ENCODE results near the gene KIF26B. TPM values are rescaled to one million over a fixed set of nuclear protein-coding genes. Genes with fewer than 3 reads are reported as not detected.
"Not testable (repeated sequence)": the region's sequence is repeated elsewhere in the genome, so short reads cannot be mapped to it uniquely, and the experiment has no call there.

KIF26B gene
- total and polyA plus RNA-seq, 4 donors, result 10.9 to 37.1 (median 19.2) TPM

DNA sequence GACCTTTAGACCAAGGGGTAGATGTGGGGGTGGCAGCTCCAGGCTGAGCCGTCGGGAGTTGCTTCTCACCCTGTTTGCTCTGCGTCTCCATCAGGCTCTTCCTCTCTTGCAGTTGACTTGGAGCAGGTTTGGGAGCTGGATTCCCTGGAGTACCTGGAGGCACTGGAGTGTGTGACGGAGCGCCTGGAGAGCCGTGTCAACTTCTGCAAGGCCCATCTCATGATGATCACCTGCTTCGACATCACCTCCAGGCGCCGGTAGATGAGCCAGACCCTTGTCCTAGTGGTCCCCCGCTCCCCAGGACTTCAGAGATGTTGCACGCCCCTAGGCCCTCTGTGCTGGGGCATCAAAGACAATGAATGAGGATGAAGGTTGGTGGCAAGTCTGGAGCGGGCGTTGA lies 547.6 kb downstream of the KIF26B start:
- H3K4me3 ChIP-seq (ENCODE audit: low read depth, low read length), result no peak overlapping the region
- H3K36me3 ChIP-seq (ENCODE audit: control insufficient read depth, insufficient read depth, low read length), result peaks cover 22% of the 10 kb centered on the region
- no peaks in the 10 kb centered on the region for H3K9me3 ChIP-seq (ENCODE audit: control insufficient read depth, insufficient read depth, low read length)
- no peaks in the 10 kb centered on the region for H3K27me3 ChIP-seq (ENCODE audit: control insufficient read depth, insufficient read depth, low read length)
- H3K27ac ChIP-seq (ENCODE audit: low read depth, low read length), result no peak overlapping the region
- 95% methylated on average over 13 of the region's 13 CpGs for WGBS (ENCODE audit: insufficient coverage)
- DNase-seq (ENCODE audit: low read depth in 4 of 6, low spot score in 6 of 6), result no peak
- H3K4me1 ChIP-seq (ENCODE audit: control insufficient read depth, insufficient read depth, low read length), result no peaks in the 10 kb centered on the region

DNA sequence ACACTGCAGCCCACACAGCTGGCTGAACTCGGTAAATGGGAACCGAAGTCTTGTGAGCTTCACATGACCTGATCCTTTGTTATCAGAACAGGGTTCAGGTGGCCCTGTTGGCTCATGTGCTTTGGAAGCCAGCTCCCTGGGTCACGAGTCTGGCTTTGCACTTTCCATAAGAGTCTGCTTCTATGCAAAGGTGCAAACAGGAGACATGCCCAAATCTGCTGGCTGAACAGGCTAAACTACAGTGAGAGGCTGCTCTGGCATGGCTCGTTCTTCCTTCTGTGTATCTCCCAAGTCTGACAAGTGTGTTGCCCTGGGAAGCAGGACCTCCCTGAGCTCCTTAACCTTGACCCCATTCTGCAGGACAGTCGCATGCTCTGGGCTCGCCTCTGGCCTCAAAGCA lies 549.6 kb downstream of the KIF26B start:
- no peak overlapping the region for H3K27ac ChIP-seq (ENCODE audit: low read depth, low read length)
- H3K27me3 ChIP-seq (ENCODE audit: control insufficient read depth, insufficient read depth, low read length), result no peaks in the 10 kb centered on the region
- 87% methylated on average over 6 of the region's 6 CpGs for WGBS (ENCODE audit: insufficient coverage)

DNA sequence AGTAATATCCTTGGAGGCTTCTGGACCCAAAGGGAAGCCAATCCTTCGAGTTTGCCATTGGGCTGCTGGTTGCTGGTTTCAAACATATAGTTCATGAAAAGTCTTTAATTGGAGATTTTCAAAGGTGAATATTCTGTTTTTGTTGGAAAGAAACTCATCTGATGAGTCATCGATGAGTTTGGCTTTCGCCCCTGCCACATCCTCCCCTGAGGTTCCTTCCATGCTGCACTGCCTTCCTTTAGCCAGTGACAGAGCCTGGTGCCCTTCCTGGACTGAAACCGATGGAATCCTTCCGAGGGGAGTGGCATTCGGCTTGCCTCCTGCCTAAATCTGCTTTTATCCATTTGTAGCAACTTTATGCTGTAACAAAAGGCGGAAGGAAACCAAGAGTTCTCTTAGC lies 550.0 kb downstream of the KIF26B start:
- H3K4me3 ChIP-seq (ENCODE audit: low read depth, low read length), result no peak overlapping the region
- H3K9me3 ChIP-seq (ENCODE audit: control insufficient read depth, insufficient read depth, low read length), result no peaks in the 10 kb centered on the region
- no peaks in the 10 kb centered on the region for H3K27me3 ChIP-seq (ENCODE audit: control insufficient read depth, insufficient read depth, low read length)
- no peak overlapping the region for H3K27ac ChIP-seq (ENCODE audit: low read depth, low read length)
- H3K4me1 ChIP-seq (ENCODE audit: control insufficient read depth, insufficient read depth, low read length), result no peaks in the 10 kb centered on the region
- peaks cover 12% of the 10 kb centered on the region for H3K36me3 ChIP-seq (ENCODE audit: control insufficient read depth, insufficient read depth, low read length)
- DNase-seq (ENCODE audit: low read depth in 4 of 6, low spot score in 6 of 6), result no peak
- 94% methylated on average over 6 of the region's 7 CpGs for WGBS (ENCODE audit: insufficient coverage)

More for the DNA sequence above, 549.6 kb downstream of the KIF26B start:
- no peaks in the 10 kb centered on the region for H3K4me1 ChIP-seq (ENCODE audit: control insufficient read depth, insufficient read depth, low read length)
- DNase-seq (ENCODE audit: low read depth in 4 of 6, low spot score in 6 of 6), result no peak
- H3K4me3 ChIP-seq (ENCODE audit: low read depth, low read length), result no peak overlapping the region
- peaks cover 15% of the 10 kb centered on the region for H3K36me3 ChIP-seq (ENCODE audit: control insufficient read depth, insufficient read depth, low read length)
- H3K9me3 ChIP-seq (ENCODE audit: control insufficient read depth, insufficient read depth, low read length), result no peaks in the 10 kb centered on the region

DNA sequence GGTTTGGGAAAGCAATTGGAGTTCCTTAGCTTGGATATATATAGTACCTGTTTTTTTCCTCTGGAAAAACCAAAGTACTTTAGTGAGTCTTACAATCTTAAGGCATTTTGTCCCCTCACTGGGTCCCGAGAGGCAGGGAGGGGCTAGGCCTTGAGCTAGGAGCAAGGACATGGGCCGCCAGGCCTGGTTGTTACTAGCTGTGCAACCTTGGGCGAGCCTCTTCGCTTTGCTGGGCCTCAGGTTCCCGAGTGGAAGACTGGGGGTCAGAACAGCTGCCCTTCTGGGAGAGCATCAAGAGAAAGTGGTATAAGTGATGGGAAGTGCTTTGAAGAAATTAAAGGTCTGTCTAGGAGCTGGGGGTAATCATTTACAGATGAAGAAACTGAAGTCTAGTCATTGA lies 553.2 kb downstream of the KIF26B start:
- Histone ChIP-seq H3K27ac (ENCODE audit: low read depth, low read length) (no peak overlapping the region), H3K4me1 (ENCODE audit: control insufficient read depth, insufficient read depth, low read length) (peaks cover 9% of the 10 kb centered on the region), H3K4me3 (ENCODE audit: low read depth, low read length) (no peak overlapping the region), H3K9me3 (ENCODE audit: control insufficient read depth, insufficient read depth, low read length) (no peaks in the 10 kb centered on the region), H3K36me3 (ENCODE audit: control insufficient read depth, insufficient read depth, low read length) (peaks cover 6% of the 10 kb centered on the region), H3K27me3 (ENCODE audit: control insufficient read depth, insufficient read depth, low read length) (no peaks in the 10 kb centered on the region)
- 94% methylated on average over 5 of the region's 5 CpGs for WGBS (ENCODE audit: insufficient coverage)
- no peak for DNase-seq (ENCODE audit: low read depth in 4 of 6, low spot score in 6 of 6)

DNA sequence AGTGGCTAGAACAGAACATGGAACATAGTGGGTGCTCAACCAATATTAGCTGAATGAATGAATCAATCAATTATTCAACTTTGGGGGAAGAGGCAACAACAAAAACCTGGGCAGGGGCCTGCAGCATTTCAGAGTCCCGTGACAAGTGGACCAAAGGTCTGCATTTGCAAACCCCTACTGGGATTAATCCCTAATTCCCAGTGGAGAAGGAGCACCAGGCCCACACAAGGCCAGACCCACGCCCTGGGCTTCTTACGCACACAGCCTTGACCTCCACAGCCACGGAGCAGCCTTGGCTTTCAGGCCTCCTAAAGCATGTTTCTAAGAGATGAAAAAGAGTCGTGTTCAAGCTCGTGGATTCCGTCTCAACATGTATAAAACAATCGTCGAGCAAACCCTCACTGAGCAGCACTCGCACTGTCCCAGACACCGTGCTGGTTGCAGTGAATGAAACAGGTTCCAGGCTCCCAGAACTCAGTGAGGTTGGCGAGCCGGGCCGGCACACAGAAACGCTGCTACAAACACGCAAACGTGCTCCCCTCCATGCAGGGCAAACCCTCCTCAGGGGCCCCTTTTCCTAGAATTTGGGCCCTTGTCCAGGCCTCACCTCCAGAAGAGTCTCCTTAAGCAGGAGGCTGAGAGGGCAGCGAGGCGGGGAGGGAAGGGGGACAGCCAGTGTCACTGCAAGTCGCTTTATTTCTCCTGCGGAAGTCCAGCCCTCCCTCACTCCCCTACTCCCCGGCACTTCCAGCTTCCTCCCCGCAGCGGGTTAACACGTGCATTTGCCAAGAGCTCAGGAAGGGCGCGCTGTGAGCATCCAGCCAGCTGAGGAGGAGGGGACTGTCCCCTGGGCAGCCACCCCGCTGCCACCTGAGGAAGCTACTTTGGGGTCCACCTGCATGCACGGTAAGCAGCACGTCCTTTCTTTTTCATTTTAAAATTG lies 556.4 kb downstream of the KIF26B start:
- H3K9me3 ChIP-seq (ENCODE audit: control insufficient read depth, insufficient read depth, low read length), result no peaks in the 10 kb centered on the region
- DNase-seq (ENCODE audit: low read depth in 4 of 6, low spot score in 6 of 6), result peak in 1 of 6 donors; percentile 41
- 59% methylated on average over 23 of the region's 30 CpGs for WGBS (ENCODE audit: insufficient coverage)
- peaks cover 3% of the 10 kb centered on the region for H3K36me3 ChIP-seq (ENCODE audit: control insufficient read depth, insufficient read depth, low read length)
- H3K4me1 ChIP-seq (ENCODE audit: control insufficient read depth, insufficient read depth, low read length), result peaks cover 9% of the 10 kb centered on the region
- H3K27ac ChIP-seq (ENCODE audit: low read depth, low read length), result no peak overlapping the region
- no peaks in the 10 kb centered on the region for H3K27me3 ChIP-seq (ENCODE audit: control insufficient read depth, insufficient read depth, low read length)
- H3K4me3 ChIP-seq (ENCODE audit: low read depth, low read length), result no peak overlapping the region

DNA sequence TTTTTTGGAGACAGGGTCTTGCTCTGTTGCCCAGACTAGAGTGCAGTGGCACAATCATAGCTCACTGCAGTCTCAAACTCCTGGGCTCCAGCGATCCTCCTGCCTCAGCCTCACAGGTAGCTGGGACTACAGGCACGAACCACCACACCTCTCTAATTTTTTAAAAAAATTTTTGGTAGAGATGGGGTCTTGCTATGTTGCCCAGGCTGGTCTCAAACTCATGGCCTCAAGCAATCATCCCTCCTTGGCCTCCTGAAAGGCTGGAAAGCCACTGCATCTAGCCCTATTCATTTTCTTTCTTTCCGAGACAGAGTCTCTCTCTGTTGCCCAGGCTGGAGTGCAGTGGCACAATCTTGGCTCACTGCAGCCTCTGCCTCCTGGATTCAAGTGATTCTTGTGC lies 559.2 kb downstream of the KIF26B start:
- H3K4me3 ChIP-seq (ENCODE audit: low read depth, low read length); H3K9me3 ChIP-seq (ENCODE audit: control insufficient read depth, insufficient read depth, low read length); H3K27me3 ChIP-seq (ENCODE audit: control insufficient read depth, insufficient read depth, low read length); H3K4me1 ChIP-seq (ENCODE audit: control insufficient read depth, insufficient read depth, low read length); DNase-seq (ENCODE audit: low read depth in 4 of 6, low spot score in 6 of 6); H3K36me3 ChIP-seq (ENCODE audit: control insufficient read depth, insufficient read depth, low read length); H3K27ac ChIP-seq (ENCODE audit: low read depth, low read length): not testable (repeated sequence)
- WGBS (ENCODE audit: insufficient coverage), result 90% methylated on average over 1 of the region's 3 CpGs

DNA sequence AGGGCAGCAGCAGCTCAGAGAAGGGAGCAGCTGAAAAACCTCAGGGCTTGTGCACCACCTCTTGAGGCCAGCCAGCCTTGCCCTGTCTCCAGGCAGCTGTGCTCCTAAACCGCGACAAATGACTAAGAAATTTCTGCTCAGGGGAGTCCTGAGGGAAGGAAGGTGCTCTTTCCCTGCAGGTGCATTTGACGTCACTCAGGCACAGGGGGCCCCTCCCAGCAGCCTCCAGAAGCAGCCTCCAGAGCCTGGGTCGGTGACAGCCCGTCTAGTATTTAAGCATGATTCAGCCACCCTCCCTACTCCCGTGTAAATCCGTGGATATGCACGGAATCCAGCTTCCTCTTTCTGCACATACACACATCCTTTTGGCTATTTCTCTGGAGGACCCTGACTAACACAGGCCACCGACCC lies 560.5 kb downstream of the KIF26B start:
- no peaks in the 10 kb centered on the region for H3K9me3 ChIP-seq (ENCODE audit: control insufficient read depth, insufficient read depth, low read length)
- DNase-seq (ENCODE audit: low read depth in 4 of 6, low spot score in 6 of 6), result no peak
- 81% methylated on average over 8 of the region's 9 CpGs for WGBS (ENCODE audit: insufficient coverage)

DNA sequence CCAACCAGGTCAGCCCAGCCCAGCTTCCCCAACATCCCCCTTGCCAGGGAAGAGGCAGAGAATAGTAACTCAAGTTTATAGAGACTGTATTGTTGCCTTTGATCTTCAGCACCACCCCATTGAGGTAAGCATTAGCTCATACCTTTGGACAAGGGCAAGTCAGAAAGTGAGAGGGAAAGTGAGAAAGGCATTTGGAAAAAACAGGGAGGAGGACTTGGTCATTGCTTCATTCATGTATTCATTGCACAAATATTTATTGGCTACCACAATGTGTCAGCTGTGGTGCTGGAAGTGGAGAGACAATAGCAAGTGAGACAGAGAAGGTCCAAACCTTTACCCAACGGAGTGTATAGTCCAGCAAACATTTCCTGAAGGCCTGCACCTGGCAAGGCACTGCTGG lies 561.2 kb downstream of the KIF26B start:
- Histone ChIP-seq H3K27ac (ENCODE audit: low read depth, low read length) (no peak overlapping the region), H3K4me3 (ENCODE audit: low read depth, low read length) (no peak overlapping the region), H3K27me3 (ENCODE audit: control insufficient read depth, insufficient read depth, low read length) (no peaks in the 10 kb centered on the region), H3K9me3 (ENCODE audit: control insufficient read depth, insufficient read depth, low read length) (no peaks in the 10 kb centered on the region), H3K4me1 (ENCODE audit: control insufficient read depth, insufficient read depth, low read length) (peaks cover 9% of the 10 kb centered on the region), H3K36me3 (ENCODE audit: control insufficient read depth, insufficient read depth, low read length) (peaks cover 3% of the 10 kb centered on the region)
- DNase-seq (ENCODE audit: low read depth in 4 of 6, low spot score in 6 of 6), result no peak
- WGBS (ENCODE audit: insufficient coverage), result 92% methylated on average over 1 of the region's 1 CpG

More for the DNA sequence above, 560.5 kb downstream of the KIF26B start:
- no peaks in the 10 kb centered on the region for H3K27me3 ChIP-seq (ENCODE audit: control insufficient read depth, insufficient read depth, low read length)
- H3K36me3 ChIP-seq (ENCODE audit: control insufficient read depth, insufficient read depth, low read length), result peaks cover 3% of the 10 kb centered on the region
- H3K4me3 ChIP-seq (ENCODE audit: low read depth, low read length), result no peak overlapping the region
- H3K27ac ChIP-seq (ENCODE audit: low read depth, low read length), result no peak overlapping the region
- peaks cover 9% of the 10 kb centered on the region for H3K4me1 ChIP-seq (ENCODE audit: control insufficient read depth, insufficient read depth, low read length)

DNA sequence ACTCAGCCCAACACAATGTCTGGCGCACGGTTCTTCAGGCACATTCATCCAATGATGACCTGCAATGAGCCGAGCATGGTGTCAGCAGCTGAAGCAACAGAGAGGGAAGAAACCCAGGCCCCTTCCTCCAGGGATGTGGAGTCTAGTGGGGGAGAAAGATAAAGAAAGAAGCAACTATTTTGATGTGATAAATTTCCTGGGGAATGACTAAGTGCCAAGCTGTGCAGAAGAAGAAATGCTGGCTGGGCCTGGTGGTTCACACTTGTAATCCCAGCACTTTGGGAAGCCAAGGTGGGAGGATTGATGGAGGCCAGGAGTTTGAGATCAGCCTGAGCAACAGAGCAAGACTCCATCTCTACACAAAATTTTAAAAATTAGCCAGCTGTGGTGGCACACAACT lies 561.8 kb downstream of the KIF26B start:
- no peak for DNase-seq (ENCODE audit: low read depth in 4 of 6, low spot score in 6 of 6)
- Histone ChIP-seq H3K36me3 (ENCODE audit: control insufficient read depth, insufficient read depth, low read length) (peaks cover 1% of the 10 kb centered on the region), H3K9me3 (ENCODE audit: control insufficient read depth, insufficient read depth, low read length) (no peaks in the 10 kb centered on the region), H3K4me1 (ENCODE audit: control insufficient read depth, insufficient read depth, low read length) (peaks cover 3% of the 10 kb centered on the region), H3K4me3 (ENCODE audit: low read depth, low read length) (no peak overlapping the region), H3K27me3 (ENCODE audit: control insufficient read depth, insufficient read depth, low read length) (no peaks in the 10 kb centered on the region), H3K27ac (ENCODE audit: low read depth, low read length) (no peak overlapping the region)
- 90% methylated on average over 2 of the region's 3 CpGs for WGBS (ENCODE audit: insufficient coverage)

DNA sequence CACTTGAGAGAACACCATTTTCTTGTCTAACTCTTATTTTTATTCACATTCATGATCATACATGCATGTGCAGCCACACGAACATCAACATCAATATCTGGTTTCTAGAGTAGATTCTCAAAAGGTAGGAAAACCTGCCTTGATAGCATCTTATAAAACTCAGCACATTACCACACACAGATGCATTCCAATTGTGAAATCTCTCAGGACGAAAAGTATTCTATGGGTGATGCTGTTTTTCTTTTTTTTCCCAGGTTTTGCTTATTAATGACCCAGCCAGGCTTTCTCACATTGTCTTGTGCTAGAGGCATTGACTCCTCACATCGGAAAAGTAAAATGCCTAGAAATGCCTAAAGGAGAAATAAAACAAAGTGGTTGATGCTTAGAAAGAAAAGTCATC lies 562.8 kb downstream of the KIF26B start:
- Histone ChIP-seq H3K4me1 (ENCODE audit: control insufficient read depth, insufficient read depth, low read length) (no peaks in the 10 kb centered on the region), H3K27ac (ENCODE audit: low read depth, low read length) (no peak overlapping the region)
- no peak for DNase-seq (ENCODE audit: low read depth in 4 of 6, low spot score in 6 of 6)

More for the DNA sequence above, 562.8 kb downstream of the KIF26B start:
- no peaks in the 10 kb centered on the region for H3K27me3 ChIP-seq (ENCODE audit: control insufficient read depth, insufficient read depth, low read length)
- H3K4me3 ChIP-seq (ENCODE audit: low read depth, low read length), result no peak overlapping the region
- H3K36me3 ChIP-seq (ENCODE audit: control insufficient read depth, insufficient read depth, low read length), result no peaks in the 10 kb centered on the region
- no peaks in the 10 kb centered on the region for H3K9me3 ChIP-seq (ENCODE audit: control insufficient read depth, insufficient read depth, low read length)
- no CpG with 5 or more reads among the region's 3 CpGs for WGBS (ENCODE audit: insufficient coverage)

All from spinal cord (tissue), 10 donors.